Fibroblast of the conjunctiva (primary cell): ENCODE results near the gene LIPI.
"Not testable (repeated sequence)": the region's sequence is repeated elsewhere in the genome, so short reads cannot be mapped to it uniquely, and the experiment has no call there.

ENCODE experiments used
- DNase-seq: peaks from one replicate; pipeline ENCODE4 v3.0.0-alpha.2; 2010; ENCODE audit warnings: low read depth

The LIPI gene

DNA sequence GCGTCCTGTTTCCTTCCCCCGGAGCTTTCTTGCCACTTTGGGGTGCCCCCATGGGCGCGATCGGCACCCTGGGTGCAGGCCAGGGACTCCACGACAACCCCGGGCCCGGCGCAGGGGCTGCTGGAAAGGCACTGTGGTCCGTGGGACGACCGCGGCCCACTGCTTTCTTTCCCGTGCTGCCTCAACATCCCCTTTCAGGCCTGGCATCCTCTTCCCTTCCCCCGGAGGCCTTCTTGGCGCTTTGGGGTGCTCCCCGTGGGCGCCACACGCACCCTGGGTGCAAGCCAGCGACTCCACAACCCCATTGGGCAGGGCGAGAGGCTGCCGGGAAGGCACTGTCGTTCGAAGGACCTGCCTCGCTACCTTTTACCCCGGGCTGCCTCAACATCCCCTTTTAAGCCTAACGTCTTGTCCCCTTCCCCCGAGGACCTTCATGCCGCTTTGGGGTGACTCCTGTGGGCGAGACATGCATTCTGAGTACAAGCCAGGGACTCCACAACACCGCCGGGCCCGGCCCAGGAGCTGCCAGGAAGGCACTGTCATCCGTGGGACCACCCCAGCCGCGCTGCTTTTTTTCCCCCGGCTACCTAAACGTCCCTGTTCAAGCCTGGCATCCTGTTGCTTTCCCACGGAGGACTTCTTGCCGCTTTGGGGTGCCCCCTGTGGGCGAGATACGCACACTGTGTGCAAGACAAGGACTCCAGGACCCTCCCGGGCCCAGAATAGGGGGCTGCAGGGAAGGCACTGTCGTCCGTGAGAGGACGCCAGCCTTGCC lies 137.8 kb downstream of the LIPI start:
- DNase-seq: no peak

DNA sequence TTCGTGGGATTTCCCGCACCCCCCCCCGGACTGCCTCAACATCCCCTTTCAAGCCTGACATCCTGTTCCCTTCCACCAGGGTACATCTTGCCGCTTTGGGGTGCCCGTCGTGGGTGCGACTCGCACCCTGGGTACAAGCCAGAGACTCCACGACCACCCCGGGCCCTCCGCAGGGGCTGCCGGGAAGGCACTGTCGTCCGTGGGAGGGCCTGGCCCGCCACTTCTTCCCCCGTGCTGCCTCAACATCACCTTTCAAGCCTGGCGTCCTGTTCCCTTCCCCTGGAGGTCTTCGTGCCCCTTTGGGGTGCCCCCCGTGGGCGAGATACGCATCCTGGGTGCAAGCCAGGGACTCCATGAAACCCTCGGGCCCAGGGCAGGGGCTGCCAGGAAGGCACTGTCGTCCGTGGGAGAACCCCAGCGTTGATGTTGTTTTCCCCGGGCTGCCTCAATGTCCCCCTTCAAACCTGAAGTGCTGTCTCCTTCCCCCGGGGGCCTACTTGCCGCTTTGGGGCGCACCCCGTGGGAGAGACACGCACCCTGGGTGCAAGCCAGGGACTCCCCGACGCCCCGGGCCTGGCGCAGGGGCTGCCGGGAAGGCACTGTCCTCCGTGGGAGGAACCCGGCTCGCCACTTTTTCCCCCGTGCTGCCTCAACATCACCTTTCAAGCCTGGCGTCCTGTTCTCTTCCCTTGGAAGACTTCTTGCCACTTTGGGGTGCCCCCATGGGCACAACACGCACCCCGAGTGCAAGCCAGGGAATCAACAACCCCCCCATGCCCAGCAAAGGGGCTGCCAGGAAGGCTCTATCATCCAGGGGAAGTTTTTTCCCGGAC lies 138.6 kb downstream of the LIPI start:
- DNase-seq: no peak

DNA sequence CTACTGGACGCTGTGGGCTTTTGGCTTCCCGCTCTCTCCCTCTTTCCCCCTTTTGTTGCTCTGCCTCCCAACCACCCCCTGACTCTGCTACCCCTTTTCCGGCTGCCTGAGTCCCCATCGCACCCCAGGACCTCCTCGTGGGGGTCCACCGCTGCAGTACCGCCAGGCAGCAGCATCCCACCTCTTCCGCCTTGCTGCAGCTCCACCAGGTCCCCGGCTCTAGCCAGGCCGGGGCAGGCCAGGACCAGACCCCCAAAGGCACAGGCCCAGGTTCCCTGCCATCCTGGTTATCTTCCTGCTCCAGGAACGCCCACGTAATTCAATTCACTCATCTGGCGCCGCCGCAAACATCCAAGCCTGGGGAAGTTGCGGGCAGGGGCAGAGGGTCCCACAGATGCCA lies 139.8 kb downstream of the LIPI start:
- no peak for DNase-seq

DNA sequence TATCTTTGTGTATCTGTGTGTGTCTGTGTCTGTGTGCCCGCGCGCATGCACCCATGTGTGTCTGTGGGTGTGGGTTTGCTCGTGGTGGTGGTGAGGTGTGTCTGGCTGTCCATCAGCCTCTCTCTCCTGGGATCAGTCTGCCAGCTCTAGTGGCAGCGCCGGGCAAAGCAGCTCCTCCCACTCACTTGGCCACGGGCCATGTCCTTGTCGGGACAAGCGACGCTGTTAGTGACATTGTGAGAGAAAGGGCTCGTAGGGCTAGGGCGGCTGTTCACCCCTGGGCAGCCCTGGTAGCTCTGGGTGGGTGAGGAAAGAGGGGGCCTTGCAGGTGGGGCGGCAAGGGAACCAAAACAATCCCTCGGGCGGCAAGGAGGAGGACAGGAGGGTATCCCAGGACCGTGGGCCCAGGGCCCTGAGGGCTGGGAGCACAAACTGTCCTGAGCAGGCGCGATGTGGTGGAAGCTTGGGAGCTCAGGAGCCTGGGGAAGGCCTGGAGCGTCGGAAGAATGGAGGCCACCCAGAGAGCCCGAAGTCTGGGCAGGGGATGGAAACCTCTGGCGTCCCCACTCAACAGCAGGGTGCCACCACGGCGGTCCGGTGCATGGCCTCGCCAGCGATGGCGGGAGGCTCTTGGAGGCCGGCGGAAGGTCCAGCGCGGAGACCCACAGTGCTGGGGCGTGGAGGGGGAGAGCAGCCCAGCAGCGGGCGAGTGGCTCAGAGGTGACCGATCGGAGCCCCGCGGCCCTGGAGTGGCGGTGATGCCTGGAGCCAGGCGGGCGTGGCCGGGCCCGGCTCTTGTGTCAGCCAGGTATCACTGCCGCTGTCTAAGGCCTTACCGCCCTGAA lies 140.5 kb downstream of the LIPI start:
- DNase-seq: no peak

DNA sequence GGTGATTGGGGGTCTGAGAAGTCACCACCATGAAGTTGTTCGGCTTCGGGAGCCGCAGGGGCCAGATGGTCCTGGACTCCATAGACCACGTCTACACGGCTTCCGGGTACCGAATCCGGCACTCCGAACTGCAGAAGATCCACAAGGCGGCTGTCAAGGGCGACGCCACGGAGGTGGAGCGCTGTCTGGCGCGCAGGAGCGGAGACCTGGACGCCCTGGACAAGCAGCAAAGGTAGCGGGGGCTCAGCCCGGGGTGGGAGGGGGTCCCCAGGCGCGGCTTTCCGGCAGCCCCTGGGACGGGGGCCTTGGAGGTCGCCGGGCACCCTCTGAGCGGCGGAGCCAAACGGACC lies 146.5 kb downstream of the LIPI start:
- no peak for DNase-seq

DNA sequence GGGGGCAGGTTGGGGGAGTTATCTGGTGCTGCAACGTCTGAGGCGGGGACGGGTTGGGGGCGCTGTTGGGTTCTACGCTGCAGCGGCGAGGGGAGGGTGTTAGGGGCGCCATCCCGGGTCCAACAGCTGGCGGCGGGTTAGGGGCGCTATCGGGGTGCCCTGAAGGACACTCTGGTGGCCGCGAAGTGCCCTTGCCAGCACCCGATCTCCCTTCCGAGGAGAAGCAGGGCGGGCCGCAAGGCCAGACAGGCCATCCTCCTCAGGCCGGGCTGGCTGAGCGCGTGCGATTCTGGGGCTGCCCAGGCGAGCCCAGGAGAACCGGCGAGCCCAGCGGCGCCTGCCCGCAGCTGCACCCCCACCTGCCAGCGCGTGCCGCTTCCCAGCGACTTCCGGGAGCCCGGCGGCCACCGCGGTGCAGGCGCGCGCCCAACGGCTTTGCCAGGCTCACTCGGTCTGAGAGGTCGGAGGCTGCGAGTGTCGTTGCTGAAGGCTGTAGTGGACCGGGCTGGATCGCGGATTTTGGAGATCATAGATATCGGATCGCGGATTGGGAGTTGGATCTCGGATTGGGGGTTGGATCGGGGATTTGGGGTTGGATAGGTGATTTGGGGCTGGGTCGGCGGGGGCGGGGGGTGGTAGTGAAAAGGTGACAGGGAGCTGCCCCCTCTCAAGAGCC lies 147.0 kb downstream of the LIPI start:
- DNase-seq: not testable (repeated sequence)

DNA sequence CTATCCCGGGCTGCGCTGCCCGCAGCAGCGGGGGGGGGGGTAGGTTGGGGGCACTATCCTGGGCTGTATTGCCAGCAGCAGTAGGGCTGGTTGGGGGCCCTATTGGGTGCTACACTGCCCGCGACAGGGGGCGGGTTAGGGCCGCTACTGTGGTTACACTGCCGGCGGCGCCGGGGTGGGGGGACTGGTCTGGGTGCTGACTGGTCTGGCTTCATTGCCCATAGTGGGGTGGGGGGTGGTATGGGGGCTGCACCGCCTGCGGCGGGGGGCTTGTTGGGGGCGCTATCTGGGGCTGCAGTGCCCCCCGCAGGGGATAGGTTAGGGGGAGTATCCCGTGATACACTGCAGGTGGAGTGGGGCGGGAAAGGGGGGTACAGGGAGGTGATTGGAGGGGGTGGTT lies 148.1 kb downstream of the LIPI start:
- DNase-seq: not testable (repeated sequence)

DNA sequence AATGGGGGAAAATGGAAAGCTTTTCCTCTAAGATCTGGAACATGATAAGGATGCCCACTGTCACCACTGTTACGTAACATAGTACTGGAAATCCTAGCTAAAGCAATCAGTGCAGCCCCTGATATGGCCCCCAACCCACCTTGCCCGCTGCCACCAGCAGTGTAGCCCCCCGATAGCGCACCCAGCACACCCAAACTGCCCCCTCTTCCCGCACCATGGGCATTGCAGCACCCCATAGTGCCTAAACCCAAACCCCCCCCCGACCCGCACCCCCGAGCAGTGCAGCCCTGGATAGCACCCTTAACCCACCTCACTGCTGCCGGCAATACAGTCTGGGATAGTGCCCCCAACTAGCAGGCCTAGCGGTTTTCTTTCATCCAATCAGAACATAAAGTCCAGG lies 148.9 kb downstream of the LIPI start:
- not testable (repeated sequence) for DNase-seq

DNA sequence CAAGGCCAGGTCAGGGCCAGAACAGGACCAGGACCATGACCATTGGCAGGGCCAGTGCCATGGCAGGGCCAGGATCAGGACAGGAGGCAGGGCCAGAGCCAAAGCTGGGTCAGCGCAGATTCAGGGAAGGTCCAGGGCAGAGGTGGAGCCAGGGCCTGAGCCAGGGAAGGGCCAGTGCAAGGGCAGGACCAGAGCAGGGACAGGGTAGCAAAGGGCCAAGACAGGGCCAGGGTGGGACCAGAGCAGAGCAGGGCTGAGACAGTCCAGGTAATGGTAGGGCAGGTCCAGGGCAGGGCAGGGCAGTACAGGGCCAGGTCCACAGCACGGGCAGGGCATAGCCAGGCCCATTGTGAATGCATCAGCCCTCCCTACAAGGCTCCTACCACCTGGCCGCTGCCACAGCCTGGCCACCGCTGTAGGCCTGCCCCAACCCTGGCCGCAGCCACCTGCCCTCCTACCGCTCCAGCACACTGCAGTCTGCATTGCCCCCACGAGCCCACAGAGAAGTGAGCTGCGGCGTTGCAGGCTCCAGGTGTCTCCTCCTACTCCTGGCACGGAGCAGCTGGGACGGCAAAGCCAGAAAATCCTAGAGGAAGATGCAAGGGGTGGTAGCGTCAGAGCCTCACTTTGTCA lies 151.6 kb downstream of the LIPI start:
- not testable (repeated sequence) for DNase-seq
